Epithelial cell of esophagus (primary cell): ENCODE results near the gene COL20A1.

Experiments used
- DNase-seq: peaks from one replicate; pipeline ENCODE4 v3.0.0; 2010; ENCODE audit warnings: low read depth
- H3K4me3 ChIP-seq: 2 replicates; pipeline ENCODE4 v1.5.1; 2011; ENCODE audit warnings: mild to moderate bottlenecking, low read length, control low read depth
- TF ChIP-seq, protein P1 (sequence below): IDR thresholded peaks from 2 replicates; pipeline ENCODE4 v1.5.1; 2011; ENCODE audit warnings: low read depth, mild to moderate bottlenecking, low read length, control low read depth, inconsistent platforms; ENCODE audit not compliant: insufficient read depth; ENCODE audit errors: missing control alignments

The COL20A1 gene

GRCh38 chr20:63267691-63268090, 25.3 kb upstream of the COL20A1 start:
- H3K4me3 ChIP-seq: no peak overlapping the region
- TF ChIP-seq, protein P1, sequence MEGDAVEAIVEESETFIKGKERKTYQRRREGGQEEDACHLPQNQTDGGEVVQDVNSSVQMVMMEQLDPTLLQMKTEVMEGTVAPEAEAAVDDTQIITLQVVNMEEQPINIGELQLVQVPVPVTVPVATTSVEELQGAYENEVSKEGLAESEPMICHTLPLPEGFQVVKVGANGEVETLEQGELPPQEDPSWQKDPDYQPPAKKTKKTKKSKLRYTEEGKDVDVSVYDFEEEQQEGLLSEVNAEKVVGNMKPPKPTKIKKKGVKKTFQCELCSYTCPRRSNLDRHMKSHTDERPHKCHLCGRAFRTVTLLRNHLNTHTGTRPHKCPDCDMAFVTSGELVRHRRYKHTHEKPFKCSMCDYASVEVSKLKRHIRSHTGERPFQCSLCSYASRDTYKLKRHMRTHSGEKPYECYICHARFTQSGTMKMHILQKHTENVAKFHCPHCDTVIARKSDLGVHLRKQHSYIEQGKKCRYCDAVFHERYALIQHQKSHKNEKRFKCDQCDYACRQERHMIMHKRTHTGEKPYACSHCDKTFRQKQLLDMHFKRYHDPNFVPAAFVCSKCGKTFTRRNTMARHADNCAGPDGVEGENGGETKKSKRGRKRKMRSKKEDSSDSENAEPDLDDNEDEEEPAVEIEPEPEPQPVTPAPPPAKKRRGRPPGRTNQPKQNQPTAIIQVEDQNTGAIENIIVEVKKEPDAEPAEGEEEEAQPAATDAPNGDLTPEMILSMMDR: no peak
- DNase-seq: no peak

GRCh38 chr20:63268256-63268655, 24.7 kb upstream of the COL20A1 start:
- DNase-seq: no peak
- H3K4me3 ChIP-seq: no peak overlapping the region
- TF ChIP-seq, protein P1: no peak

GRCh38 chr20:63268671-63269439, 24.1 kb upstream of the COL20A1 start:
- H3K4me3 ChIP-seq: no peak overlapping the region
- TF ChIP-seq, protein P1: no peak
- DNase-seq: peak; percentile 69

DNA sequence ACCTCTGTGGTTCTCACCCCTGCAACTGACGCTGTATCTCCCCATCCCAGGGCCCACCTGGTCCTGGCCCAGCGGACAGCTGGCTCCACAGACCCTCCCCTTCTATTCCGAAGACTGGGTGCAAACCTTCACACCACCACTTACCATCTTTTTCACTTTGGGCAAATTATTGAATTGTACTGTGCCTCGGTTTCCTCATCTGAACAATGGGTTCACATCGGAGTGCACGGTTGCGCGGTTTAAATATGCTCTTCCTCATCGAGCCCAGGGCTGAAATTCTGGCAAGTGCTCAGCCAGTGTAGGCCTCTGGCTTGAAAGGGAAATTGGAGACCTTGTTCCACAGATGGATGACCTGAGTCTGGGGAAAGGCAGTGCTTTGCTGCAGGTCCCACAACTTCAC, 23.3 kb upstream of the COL20A1 start:
- TF ChIP-seq, protein P1: no peak
- H3K4me3 ChIP-seq: no peak overlapping the region
- DNase-seq: no peak

GRCh38 chr20:63270606-63271325, 22.2 kb upstream of the COL20A1 start:
- TF ChIP-seq, protein P1: no peak
- DNase-seq: no peak
- H3K4me3 ChIP-seq: no peak overlapping the region

GRCh38 chr20:63272105-63273058, 20.6 kb upstream of the COL20A1 start, which contains the start of gene ARFGAP1:
Gene ARFGAP1, plus strand, starts transcription at chr20:63272813. Its CDS starts 2,768 bp downstream, at chr20:63275581.
- DNase-seq: peak; percentile 91
- peak within 1 kb of the TSS; percentile 93 for H3K4me3 ChIP-seq
- TF ChIP-seq, protein P1: no peak
